Stimulated activated CD8-positive, alpha-beta memory T cell treated with anti-CD3 and anti-CD28 coated beads, Interleukin-15, amount 100 ng/mL, for 1 hour (primary cell): ENCODE measurements around the gene PDE7B.

Experiments
- DNase-seq: peaks from one replicate; pipeline ENCODE4 v3.0.0-alpha.2; 2020; ENCODE audit warnings: low read depth

The PDE7B gene

GRCh38 chr6:135990855-135991464 is 139.5 kb downstream of the PDE7B start:
- DNase-seq, result no peak

GRCh38 chr6:135992739-135993138 is 141.2 kb downstream of the PDE7B start:
- no peak for DNase-seq

GRCh38 chr6:135993361-135993760 is 141.9 kb downstream of the PDE7B start:
- no peak for DNase-seq

GRCh38 chr6:135994857-135995544 is 143.5 kb downstream of the PDE7B start:
- DNase-seq, result no peak

- no peak for DNase-seq
Observed at GRCh38 chr6:135995545-135995898, 144.0 kb downstream of the PDE7B start.

- no peak for DNase-seq
Observed at GRCh38 chr6:135996668-135997067, 145.2 kb downstream of the PDE7B start.

- no peak for DNase-seq
Observed at GRCh38 chr6:135999393-135999792, 147.9 kb downstream of the PDE7B start.

GRCh38 chr6:136007345-136007744 is 155.8 kb downstream of the PDE7B start:
- DNase-seq, result no peak

GRCh38 chr6:136011475-136011874 is 160.0 kb downstream of the PDE7B start:
- DNase-seq, result no peak

GRCh38 chr6:136012198-136012887 is 160.8 kb downstream of the PDE7B start:
- no peak for DNase-seq

GRCh38 chr6:136012943-136013342 is 161.4 kb downstream of the PDE7B start:
- no peak for DNase-seq

GRCh38 chr6:136014454-136015437 is 163.2 kb downstream of the PDE7B start:
- no peak for DNase-seq

GRCh38 chr6:136015531-136015930 is 164.0 kb downstream of the PDE7B start:
- DNase-seq, result no peak

- DNase-seq, result no peak
Observed at GRCh38 chr6:136016228-136017225, 165.0 kb downstream of the PDE7B start.

GRCh38 chr6:136020691-136021090 is 169.2 kb downstream of the PDE7B start:
- DNase-seq, result no peak

- no peak for DNase-seq
Observed at GRCh38 chr6:136022224-136022874, 170.8 kb downstream of the PDE7B start.

GRCh38 chr6:136024711-136025110 is 173.2 kb downstream of the PDE7B start:
- no peak for DNase-seq

- DNase-seq, result no peak
Observed at GRCh38 chr6:136025736-136026135, 174.2 kb downstream of the PDE7B start.

GRCh38 chr6:136030131-136030530 is 178.6 kb downstream of the PDE7B start:
- no peak for DNase-seq

- no peak for DNase-seq
Observed at GRCh38 chr6:136031982-136032381, 180.5 kb downstream of the PDE7B start.
